Measurements from ENCODE around the gene LGR4.

LGR4 gene

DNA sequence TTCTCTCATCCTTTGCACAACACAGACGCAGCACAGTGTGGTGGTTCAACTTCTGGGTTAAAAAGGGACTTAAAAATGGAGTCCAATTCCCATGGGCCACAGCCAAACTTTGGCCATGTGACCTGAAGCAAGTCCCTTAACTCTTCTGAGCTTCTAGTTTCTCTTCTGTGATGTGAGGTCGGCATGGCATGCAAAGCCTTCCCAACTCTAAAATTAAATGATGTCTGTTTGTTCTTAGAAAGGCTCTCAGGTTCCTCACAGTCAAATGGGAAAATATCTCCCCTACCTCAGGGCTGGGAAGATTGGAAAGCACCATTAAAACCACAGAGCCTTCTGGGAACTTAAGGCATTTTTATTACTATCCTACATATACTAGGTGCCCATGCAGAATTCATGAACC, 38.8 kb downstream of the LGR4 start:
- no peak for DNase-seq (ENCODE audit: low spot score)
- FAIRE-seq = no peak

- DNase-seq (ENCODE audit: low spot score) (no peak), FAIRE-seq (no peak)
These were observed 40.8 kb downstream of the LGR4 start for GRCh38 chr11:27431808-27432207.

GRCh38 chr11:27429761-27430393, 42.7 kb downstream of the LGR4 start:
- no peak for DNase-seq (ENCODE audit: low spot score)
- no peak for FAIRE-seq

DNA sequence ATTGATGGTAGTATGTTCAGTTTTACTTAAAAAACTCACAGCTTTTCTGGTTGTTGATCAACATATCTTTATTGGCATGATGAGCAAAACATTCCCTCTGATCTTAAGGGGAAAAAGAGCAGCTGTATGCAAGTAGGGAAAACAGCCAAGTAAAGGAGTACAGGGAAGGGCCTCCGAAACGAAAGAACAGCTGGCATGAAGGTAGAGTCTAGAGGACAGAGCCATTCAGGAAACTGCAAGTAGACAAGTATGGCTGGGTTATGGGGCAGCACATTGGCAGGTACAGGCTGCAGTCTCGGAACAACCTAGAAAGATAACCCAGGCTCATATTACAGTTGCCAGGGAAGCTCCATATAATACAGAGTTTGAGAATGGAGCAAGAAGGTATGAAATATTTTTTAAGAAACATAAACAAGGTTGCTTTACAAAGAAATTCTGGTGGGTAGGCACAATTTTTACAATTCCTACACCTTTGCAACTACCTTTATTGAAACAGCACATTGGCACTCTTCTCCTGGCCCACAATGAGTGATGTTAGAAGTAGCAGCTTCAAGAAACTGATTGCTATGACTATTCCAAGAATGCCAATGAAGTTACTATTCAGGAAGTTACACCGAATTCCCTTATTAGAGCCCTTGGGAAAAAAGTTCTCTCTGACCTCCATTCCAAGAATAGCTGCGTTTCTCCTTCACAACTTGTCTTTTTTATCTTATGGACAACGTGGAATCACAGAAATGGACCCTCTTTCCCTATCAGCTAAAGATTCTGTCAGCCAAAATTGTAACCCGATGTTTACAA, 45.2 kb downstream of the LGR4 start:
- no peak for FAIRE-seq
- no peak for DNase-seq (ENCODE audit: low spot score)

- FAIRE-seq = no peak
- DNase-seq (ENCODE audit: low spot score) = no peak
These were observed 46.8 kb downstream of the LGR4 start for GRCh38 chr11:27425814-27426213.

DNA sequence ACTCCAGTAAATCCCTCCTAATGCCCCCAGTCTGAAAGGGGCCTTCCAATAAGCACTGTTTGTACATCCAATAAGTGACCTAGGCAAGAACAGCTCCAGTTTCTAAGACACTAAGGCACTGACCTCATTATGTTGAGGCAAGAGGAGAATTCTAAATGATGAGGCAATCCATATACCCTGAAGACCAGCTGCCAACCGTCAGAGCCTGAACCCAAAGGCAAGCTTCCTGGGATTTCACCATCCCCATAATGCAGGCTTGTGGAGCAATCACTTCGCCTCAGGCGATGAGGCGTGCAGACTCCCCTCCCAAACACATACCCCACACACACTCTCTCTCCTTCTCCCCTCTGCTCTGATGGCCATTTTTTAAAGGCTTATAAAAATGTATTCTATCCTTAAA, 49.5 kb downstream of the LGR4 start:
- DNase-seq (ENCODE audit: low spot score) = no peak
- no peak for FAIRE-seq

DNA sequence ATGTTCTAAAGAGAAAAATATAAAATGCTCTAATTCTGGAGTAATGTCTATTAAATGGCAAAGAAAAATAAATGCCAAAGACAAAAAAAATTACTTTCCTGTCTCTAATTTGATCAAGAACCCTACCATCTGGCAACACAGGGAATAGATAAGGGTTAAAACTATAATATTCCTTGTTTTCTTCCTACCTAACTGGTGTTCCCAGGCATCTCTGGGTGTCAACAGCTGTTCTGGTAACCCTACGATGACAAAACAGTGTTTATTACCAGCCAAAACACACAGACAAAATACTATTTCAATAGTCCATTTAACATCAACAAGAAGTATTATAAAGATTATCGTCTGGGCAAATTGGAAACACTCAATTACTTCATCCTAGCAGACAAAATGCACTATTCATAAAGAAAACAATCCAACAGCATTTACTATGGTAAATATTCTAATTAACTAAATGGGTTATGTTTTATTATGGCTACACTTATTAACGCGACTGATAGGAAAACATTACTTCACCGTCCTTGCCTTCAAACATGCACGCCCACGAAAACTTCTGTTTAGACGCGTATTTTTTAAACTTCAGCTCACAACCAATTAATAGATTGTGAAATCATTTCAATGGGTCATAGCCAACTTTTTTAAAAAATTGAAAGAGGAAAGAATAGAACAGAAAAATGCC, 50.6 kb downstream of the LGR4 start:
- no peak for FAIRE-seq
- no peak for DNase-seq (ENCODE audit: low spot score)

- FAIRE-seq (no peak), DNase-seq (ENCODE audit: low spot score) (no peak)
These were observed 51.6 kb downstream of the LGR4 start for GRCh38 chr11:27420722-27421572.

DNA sequence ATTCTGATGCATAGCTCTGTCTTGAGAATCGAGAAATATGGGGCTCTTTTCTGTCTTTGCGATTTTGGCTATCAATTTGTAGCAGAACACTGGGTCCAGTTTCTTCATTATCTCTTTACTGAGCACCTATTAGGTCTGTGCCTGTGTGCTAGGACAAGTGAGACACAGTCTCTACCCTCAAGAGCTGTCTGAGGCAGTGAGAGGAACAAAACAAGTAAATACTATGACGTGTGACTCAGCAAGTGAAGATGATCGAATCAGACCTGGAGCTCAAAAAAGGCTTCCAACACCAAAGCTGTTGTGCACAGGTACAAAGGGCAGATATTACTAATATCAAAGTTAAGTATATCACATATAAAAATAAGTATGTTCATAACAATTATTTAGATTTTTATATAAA, 52.4 kb downstream of the LGR4 start:
- FAIRE-seq = no peak
- no peak for DNase-seq (ENCODE audit: low spot score)

DNA sequence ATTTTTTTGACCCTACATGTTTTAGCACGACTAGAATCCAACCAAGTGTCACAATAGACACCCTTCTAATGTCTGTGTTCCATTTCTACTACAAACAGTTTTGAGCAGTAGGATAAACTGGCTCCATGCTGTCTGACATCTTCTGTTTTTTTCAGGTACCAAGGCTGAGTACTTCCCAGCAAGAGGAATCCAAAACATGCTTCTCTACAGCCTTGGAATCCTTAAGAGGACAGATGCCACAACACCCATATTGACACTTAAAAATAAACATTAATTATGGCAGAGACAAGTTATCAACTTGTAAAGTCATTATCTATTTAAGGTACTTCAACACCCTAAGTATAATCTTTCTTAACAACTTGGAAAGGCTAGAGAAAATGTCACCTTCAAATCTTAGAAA, 54.2 kb downstream of the LGR4 start:
- no peak for FAIRE-seq
- DNase-seq (ENCODE audit: low spot score) = no peak

DNA sequence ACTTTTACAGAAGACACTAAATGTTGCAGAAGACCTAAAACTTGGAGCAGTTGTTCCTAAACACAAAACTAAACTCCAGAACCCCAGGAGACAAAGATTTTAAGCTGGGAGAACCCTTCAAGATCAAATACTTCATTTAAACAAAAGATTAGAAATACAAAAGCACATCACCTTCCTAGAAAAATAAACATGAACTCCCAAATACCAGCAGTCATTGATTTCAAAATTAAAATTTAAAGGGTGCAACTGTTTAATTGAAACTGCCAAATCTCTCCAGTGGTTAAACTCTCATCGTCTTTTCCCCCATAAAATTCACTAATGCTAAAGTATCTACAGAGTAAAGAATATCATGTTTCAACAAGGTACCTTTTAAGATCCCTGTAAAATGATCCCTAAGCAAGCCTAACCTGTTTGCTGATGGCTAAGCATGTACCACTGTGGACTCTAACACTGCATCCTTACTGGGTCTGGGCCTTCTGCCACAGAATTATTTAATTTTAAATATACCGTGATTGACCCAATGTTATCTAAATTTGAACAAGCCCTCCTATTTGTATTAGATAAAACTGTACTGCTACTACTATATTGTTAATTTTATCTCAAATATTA, 55.9 kb downstream of the LGR4 start:
- DNase-seq (ENCODE audit: low spot score) = no peak
- FAIRE-seq = no peak

DNA sequence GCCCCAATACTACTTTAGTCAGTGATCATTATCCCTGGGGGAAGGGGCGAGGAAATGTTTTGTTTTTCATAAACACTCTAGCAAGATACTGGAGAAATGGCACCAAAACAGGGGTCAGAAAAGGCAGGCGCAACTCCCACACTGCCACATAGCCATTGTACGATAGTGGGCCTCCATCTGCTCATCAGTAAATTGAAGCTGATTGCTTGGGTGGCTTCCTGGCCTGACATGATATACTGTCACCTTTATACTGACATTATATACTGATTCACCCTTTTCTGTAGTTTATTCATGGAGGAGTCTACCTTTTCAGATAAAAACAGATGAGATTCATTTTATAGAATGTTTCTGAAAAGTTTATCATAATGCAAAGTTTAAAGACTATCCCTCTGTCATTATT, 57.9 kb downstream of the LGR4 start:
- DNase-seq (ENCODE audit: low spot score) = no peak
- FAIRE-seq = no peak

- FAIRE-seq = no peak
These were observed 59.4 kb downstream of the LGR4 start for GRCh38 chr11:27413218-27413617.

DNA sequence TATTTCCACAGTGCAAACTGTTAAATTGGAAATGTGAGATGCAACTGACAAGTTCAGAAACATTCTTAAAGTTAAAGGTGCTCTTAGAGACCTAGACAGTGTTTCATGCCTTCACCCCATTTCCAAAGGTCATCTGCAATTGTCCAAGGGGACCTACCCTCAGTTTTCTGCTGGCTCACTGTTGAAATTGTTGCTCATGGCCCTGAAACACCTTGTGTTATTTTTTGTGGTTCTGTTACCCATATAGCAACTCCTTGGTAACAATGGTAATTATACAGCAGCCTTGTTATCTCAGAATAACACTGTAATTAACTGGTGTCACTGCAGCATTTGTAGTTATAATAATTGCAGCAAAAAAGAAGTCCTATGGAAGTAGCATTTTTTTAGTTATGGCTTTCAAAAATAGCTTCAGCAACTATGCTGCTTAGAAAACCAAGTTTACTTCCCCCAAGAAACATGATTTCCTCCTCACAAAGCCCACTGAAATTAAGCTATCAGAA, 60.3 kb downstream of the LGR4 start:
- no peak for DNase-seq (ENCODE audit: low spot score)
- no peak for FAIRE-seq

More at GRCh38 chr11:27413218-27413617, 59.4 kb downstream of the LGR4 start:
- DNase-seq (ENCODE audit: low spot score) = no peak

GRCh38 chr11:27411328-27411727, 61.3 kb downstream of the LGR4 start:
- FAIRE-seq = no peak
- DNase-seq (ENCODE audit: low spot score) = no peak

DNA sequence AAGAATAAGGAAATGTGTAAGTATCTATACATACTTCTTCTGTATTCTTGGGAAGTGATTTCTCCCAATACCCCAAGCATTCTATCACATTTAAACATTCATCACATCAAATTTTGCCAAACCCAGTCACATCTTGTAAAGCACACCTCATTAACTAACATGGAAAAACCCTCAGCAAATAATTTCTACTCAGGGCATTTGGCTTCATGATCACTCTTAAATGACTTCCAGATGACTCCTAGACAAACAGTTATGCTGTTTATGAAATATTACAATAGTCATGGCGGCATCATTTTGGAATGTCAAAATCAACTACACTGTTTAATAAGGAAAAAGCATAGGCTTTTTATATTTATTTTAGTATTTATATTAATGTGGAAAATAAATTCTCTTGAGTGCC, 62.3 kb downstream of the LGR4 start:
- DNase-seq (ENCODE audit: low spot score) = no peak
- FAIRE-seq = no peak

GRCh38 chr11:27409742-27410141, 62.8 kb downstream of the LGR4 start:
- no peak for FAIRE-seq
- DNase-seq (ENCODE audit: low spot score) = no peak

- no peak for DNase-seq (ENCODE audit: low spot score)
- no peak for FAIRE-seq
These were observed 63.5 kb downstream of the LGR4 start for GRCh38 chr11:27409049-27409448.

DNA sequence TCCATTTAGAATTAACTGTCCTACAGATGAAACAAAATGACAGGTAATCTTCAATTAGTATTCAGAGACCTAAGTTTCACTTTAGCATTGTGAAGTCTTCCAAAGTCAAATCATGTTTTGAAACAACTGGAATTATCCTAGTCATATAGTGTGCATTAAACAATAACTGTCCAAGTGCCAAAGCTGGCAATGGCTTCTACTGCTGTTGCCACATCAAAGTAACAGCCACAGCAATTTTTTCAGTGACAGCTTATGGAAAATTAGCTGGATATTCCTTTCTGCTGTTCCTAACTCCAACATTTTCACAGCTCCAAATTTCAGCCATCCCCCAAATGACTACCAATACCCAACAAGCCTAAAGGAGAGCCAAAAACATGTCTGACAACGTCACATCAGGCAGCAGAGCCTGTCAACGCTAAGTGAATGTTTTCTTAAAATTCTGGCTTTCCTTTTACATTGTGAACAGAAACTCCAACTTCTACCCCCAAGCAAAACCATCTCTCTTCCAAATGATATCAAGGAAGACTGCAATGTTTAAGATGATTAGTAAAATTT, 64.3 kb downstream of the LGR4 start:
- FAIRE-seq (no peak), DNase-seq (ENCODE audit: low spot score) (no peak)

GRCh38 chr11:27406498-27407354, 65.9 kb downstream of the LGR4 start:
- FAIRE-seq (no peak), DNase-seq (ENCODE audit: low spot score) (no peak)

All from urothelium cell line (cell line).